ENCODE results near the gene ZBTB42. TPM values are rescaled to one million over a fixed set of nuclear protein-coding genes. Genes with fewer than 3 reads are reported as not detected.
A peak's percentile ranks its signal among the peaks of the same experiment; 100 is the strongest.

Gene ZBTB42
- total and polyA plus RNA-seq, 4 experiments from 2014 or later, result 2.0 to 12.3 (median 6.9) TPM

DNA sequence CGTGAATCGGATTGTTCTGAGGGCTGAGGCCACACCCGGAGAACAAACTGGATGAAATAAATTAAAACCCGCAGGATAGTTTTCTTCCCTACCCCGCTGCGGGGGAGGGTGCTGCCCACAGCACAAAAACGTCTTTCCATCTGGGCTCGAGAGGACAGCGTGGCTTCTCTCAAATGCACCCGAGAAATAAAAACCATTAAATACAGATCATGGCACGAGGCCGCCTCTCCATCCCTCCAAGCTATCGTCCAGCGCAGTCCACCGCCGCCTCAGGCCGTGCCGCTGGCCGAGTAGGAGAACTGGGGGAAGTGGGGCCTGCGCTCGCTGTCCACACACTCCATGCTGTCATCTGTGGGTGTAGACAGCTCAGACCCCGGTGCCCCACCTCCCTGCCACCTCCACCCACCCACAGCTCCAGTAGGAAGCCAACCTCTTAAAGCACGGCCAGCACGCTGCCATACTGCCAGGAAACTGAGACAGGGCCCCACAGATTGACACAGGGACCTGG is 30.8 kb upstream of the ZBTB42 start:
- peaks cover 13% of the 10 kb centered on the region for H3K36me3 ChIP-seq (ENCODE audit: insufficient read depth, low read length)
- peaks cover 3% of the 10 kb centered on the region for H3K4me1 ChIP-seq (ENCODE audit: insufficient read depth, low read length)
- no peak overlapping the region for H3K4me3 ChIP-seq (ENCODE audit: low read length in 2 of 2)
- no peak overlapping the region for H3K27ac ChIP-seq (ENCODE audit: low read depth, low read length)
- Mint-ChIP-seq H3K9me3 (no peaks in the 10 kb centered on the region), H3K4me1 (peaks cover 0 to 4% (median under 1%) of the 10 kb centered on the region in 4 donors), H3K4me3 (no peak overlapping the region), H3K27ac (peak overlapping the region in 4 of 7 donors; percentile 22 to 48 (median 36)), H3K36me3 (peaks cover 14 to 19% of the 10 kb centered on the region in 2 donors), H3K27me3 (no peaks in the 10 kb centered on the region)
- CTCF ChIA-PET (ENCODE audit: partially characterized antibody), result interaction anchor here (2.3 to 10.5 kb wide), 2 partner anchors 57 to 101 kb away, joined by 12 to 144 read pairs; no protein-coding TSS in a partner anchor
- no peak for DNase-seq
- no peaks in the 10 kb centered on the region for H3K27me3 ChIP-seq (ENCODE audit: insufficient read depth, low read length)
- POLR2A ChIA-PET (ENCODE audit: partially characterized antibody), result interaction anchor here (0.9 to 1.8 kb wide), 4 partner anchors 15 to 56 kb away, joined by 3 to 7 read pairs (median 3); no protein-coding TSS in a partner anchor
- no peaks in the 10 kb centered on the region for H3K9me3 ChIP-seq (ENCODE audit: control insufficient read depth in 1 of 2, low read length in 2 of 2)
- intact Hi-C loops (cut with micrococcal nuclease), result no loop called here

DNA sequence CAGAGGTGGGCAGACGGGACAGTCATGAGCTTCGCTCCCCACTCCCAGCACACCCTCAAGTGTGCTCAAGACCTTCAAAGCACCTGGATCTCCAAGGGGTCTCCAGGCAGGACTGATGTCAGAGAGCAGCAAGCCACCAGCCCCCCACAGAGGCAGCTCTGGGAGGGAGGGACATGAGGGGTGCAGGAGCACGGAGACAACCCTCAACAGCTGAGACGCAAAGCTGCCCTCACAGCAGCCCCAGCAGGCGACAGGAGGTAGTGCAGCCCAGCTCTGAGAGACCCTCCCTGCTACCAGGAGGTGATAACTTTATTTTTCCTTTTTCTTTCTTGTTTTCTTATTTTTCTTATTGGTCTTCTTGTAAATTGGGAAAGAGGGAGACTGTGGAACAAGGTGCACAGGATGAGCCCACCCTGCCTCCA is 30.0 kb upstream of the ZBTB42 start:
- intact Hi-C loops (cut with micrococcal nuclease), result no loop called here
- Histone ChIP-seq H3K27me3 (ENCODE audit: insufficient read depth, low read length) (no peaks in the 10 kb centered on the region), H3K4me3 (ENCODE audit: low read length in 2 of 2) (no peak overlapping the region), H3K36me3 (ENCODE audit: insufficient read depth, low read length) (peaks cover 13% of the 10 kb centered on the region), H3K27ac (ENCODE audit: low read depth, low read length) (no peak overlapping the region), H3K9me3 (ENCODE audit: control insufficient read depth in 1 of 2, low read length in 2 of 2) (no peaks in the 10 kb centered on the region), H3K4me1 (ENCODE audit: insufficient read depth, low read length) (peaks cover 3% of the 10 kb centered on the region)
- no peaks in the 10 kb centered on the region for H3K27me3 Mint-ChIP-seq
- no peaks in the 10 kb centered on the region for H3K9me3 Mint-ChIP-seq
- POLR2A ChIA-PET (ENCODE audit: partially characterized antibody), result interaction anchor here (1.1 to 1.8 kb wide), 3 partner anchors 16 to 55 kb away, joined by 3 to 7 read pairs (median 3); no protein-coding TSS in a partner anchor
- H3K27ac Mint-ChIP-seq, result peak overlapping the region in 1 of 7 donors; percentile 60
- peaks cover 0 to 4% (median under 1%) of the 10 kb centered on the region in 4 donors for H3K4me1 Mint-ChIP-seq
- no peak overlapping the region for H3K4me3 Mint-ChIP-seq
- CTCF ChIA-PET (ENCODE audit: partially characterized antibody), result interaction anchor here (10.5 kb wide), 1 partner anchor 56 kb away, joined by 144 read pairs; no protein-coding TSS in a partner anchor
- DNase-seq, result no peak
- peaks cover 14 to 19% of the 10 kb centered on the region in 2 donors for H3K36me3 Mint-ChIP-seq

DNA sequence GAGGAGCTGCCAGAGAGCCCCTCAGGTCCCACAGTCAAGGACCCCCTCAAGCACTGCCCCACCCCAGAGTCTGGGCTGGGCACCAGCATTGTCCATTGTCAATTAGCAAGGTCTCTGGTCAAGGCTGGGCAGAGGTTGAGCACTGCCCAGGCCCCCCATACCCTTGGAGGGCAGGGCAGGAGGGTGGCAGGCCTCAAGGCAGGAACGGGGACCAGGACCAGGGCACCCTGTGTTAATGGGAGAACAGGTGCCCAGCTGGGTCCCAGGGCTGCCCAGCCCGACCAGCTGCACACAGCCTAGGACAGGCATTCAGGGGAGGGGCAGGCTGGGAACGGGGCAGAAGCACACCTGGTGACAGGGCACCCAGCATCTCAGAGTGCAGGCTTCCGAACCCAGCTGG is 29.5 kb upstream of the ZBTB42 start:
- CTCF ChIA-PET (ENCODE audit: partially characterized antibody), result interaction anchor here (10.5 kb wide), 1 partner anchor 56 kb away, joined by 144 read pairs; no protein-coding TSS in a partner anchor
- H3K4me3 Mint-ChIP-seq, result no peak overlapping the region
- Histone ChIP-seq H3K36me3 (ENCODE audit: insufficient read depth, low read length) (peaks cover 13% of the 10 kb centered on the region), H3K4me1 (ENCODE audit: insufficient read depth, low read length) (peaks cover 3% of the 10 kb centered on the region), H3K9me3 (ENCODE audit: control insufficient read depth in 1 of 2, low read length in 2 of 2) (no peaks in the 10 kb centered on the region), H3K27me3 (ENCODE audit: insufficient read depth, low read length) (no peaks in the 10 kb centered on the region), H3K4me3 (ENCODE audit: low read length in 2 of 2) (no peak overlapping the region), H3K27ac (ENCODE audit: low read depth, low read length) (no peak overlapping the region)
- no peaks in the 10 kb centered on the region for H3K27me3 Mint-ChIP-seq
- peaks cover 14 to 22% of the 10 kb centered on the region in 2 donors for H3K36me3 Mint-ChIP-seq
- DNase-seq, result no peak
- intact Hi-C loops (cut with micrococcal nuclease), result no loop called here
- H3K27ac Mint-ChIP-seq, result peak overlapping the region in 1 of 7 donors; percentile 60
- no peaks in the 10 kb centered on the region for H3K9me3 Mint-ChIP-seq
- H3K4me1 Mint-ChIP-seq, result peaks cover 0 to 4% (median under 1%) of the 10 kb centered on the region in 4 donors
- POLR2A ChIA-PET (ENCODE audit: partially characterized antibody), result interaction anchor here (1.1 to 1.8 kb wide), 3 partner anchors 17 to 55 kb away, joined by 3 to 7 read pairs (median 3); no protein-coding TSS in a partner anchor

DNA sequence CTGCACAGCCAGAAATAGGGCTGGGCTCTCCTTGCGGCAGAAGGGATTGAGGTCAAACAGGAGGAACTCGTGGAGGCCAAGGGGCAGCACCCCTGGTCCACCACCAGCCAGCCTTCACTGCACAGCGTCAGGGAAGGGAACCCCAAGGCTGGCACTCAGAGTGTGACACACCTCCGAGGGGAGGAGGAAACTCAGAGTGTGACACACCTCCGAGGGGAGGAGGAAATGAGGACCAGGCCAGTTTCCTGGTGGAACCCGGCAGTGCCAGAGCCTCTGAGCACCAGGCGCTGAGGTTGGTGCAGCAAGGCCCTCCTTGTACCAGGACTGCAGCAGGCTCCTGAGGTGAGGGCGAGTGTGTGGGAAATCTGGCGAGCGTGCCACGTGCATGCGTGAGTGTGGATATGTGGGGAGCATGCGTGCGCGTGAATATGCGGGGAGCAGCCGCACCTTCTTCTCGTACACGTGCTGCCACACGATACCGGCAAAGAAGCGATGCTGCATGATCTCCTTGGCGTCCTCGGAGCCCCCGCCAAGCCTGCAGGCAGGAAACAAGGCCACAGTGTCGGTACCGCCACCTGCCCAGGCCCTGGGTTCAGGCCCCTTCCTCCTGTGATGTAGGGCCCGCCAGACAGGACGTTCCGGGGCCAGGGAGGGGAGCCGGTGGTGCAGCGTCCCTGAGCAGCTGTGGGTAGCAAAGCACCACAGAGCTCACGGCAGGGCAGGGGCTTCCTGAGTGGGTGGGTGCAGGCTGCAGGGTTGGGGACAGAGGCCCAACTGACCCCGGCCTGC is 28.8 kb upstream of the ZBTB42 start:
- no peak for DNase-seq
- peak overlapping the region in 1 of 7 donors; percentile 12 for H3K27ac Mint-ChIP-seq
- Histone ChIP-seq H3K27ac (ENCODE audit: low read depth, low read length) (no peak overlapping the region), H3K36me3 (ENCODE audit: insufficient read depth, low read length) (peaks cover 13% of the 10 kb centered on the region), H3K9me3 (ENCODE audit: control insufficient read depth in 1 of 2, low read length in 2 of 2) (no peaks in the 10 kb centered on the region), H3K4me3 (ENCODE audit: low read length in 2 of 2) (no peak overlapping the region), H3K27me3 (ENCODE audit: insufficient read depth, low read length) (no peaks in the 10 kb centered on the region), H3K4me1 (ENCODE audit: insufficient read depth, low read length) (peaks cover 3% of the 10 kb centered on the region)
- peaks cover 14 to 27% of the 10 kb centered on the region in 2 donors for H3K36me3 Mint-ChIP-seq
- ChIA-PET CTCF (ENCODE audit: partially characterized antibody) (interaction anchor here (10.5 kb wide), 1 partner anchor 55 kb away, joined by 144 read pairs; no protein-coding TSS in a partner anchor), POLR2A (ENCODE audit: partially characterized antibody) (no interaction called here)
- no peaks in the 10 kb centered on the region for H3K9me3 Mint-ChIP-seq
- no peak overlapping the region for H3K4me3 Mint-ChIP-seq
- no peaks in the 10 kb centered on the region for H3K27me3 Mint-ChIP-seq
- intact Hi-C loops (cut with micrococcal nuclease), result no loop called here
- peaks cover 0 to 4% (median under 1%) of the 10 kb centered on the region in 4 donors for H3K4me1 Mint-ChIP-seq

DNA sequence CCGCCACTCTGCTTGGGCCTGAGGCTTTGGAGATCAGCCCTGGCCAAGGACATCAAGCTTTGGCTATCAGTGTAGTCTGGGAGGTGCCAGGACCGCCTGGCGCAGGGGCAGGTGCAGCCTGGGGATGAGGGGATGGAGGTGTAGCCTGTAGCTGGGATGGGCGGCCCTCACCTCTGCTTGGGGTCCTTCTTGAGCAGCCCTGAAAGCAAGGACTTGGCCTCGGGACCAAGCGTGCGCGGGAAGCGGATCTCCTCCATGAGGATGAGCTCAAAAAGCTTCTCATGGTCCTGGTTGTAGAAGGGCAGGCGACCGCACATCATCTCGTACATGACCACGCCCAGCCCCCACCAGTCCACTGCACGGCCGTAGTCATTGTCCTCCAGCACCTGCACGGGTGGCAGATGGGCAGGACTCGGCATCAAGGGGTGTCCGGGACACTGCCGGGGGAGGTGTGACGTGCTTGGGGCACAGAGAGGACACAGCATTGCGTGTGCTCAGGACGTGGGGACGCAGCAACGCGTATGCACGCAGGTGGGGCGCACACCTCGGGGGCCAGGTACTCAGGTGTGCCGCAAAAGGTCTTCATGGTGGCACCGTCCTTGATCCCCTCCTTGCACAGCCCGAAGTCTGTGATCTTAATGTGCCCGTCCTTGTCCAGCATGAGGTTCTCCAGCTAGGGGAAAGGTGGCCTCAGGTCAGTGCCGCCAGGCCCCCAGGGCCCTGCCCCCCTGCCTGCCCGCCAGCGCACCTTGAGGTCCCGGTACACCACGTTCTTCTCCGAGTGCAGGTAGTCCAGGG is 28.0 kb upstream of the ZBTB42 start:
- CTCF ChIA-PET (ENCODE audit: partially characterized antibody), result interaction anchor here (0.6 to 10.5 kb wide), 2 partner anchors 54 to 272 kb away, joined by 3 to 144 read pairs; no protein-coding TSS in a partner anchor
- H3K4me1 Mint-ChIP-seq, result peaks cover 0 to 4% (median under 1%) of the 10 kb centered on the region in 4 donors
- no peaks in the 10 kb centered on the region for H3K9me3 Mint-ChIP-seq
- H3K27me3 Mint-ChIP-seq, result no peaks in the 10 kb centered on the region
- intact Hi-C loops (cut with micrococcal nuclease), result no loop called here
- H3K36me3 Mint-ChIP-seq, result peaks cover 14 to 29% of the 10 kb centered on the region in 2 donors
- Histone ChIP-seq H3K27ac (ENCODE audit: low read depth, low read length) (no peak overlapping the region), H3K27me3 (ENCODE audit: insufficient read depth, low read length) (no peaks in the 10 kb centered on the region), H3K36me3 (ENCODE audit: insufficient read depth, low read length) (peaks cover 13% of the 10 kb centered on the region), H3K4me1 (ENCODE audit: insufficient read depth, low read length) (peaks cover 3% of the 10 kb centered on the region), H3K9me3 (ENCODE audit: control insufficient read depth in 1 of 2, low read length in 2 of 2) (no peaks in the 10 kb centered on the region), H3K4me3 (ENCODE audit: low read length in 2 of 2) (no peak overlapping the region)
- POLR2A ChIA-PET (ENCODE audit: partially characterized antibody), result no interaction called here
- no peak for DNase-seq
- no peak overlapping the region for H3K27ac Mint-ChIP-seq
- no peak overlapping the region for H3K4me3 Mint-ChIP-seq

DNA sequence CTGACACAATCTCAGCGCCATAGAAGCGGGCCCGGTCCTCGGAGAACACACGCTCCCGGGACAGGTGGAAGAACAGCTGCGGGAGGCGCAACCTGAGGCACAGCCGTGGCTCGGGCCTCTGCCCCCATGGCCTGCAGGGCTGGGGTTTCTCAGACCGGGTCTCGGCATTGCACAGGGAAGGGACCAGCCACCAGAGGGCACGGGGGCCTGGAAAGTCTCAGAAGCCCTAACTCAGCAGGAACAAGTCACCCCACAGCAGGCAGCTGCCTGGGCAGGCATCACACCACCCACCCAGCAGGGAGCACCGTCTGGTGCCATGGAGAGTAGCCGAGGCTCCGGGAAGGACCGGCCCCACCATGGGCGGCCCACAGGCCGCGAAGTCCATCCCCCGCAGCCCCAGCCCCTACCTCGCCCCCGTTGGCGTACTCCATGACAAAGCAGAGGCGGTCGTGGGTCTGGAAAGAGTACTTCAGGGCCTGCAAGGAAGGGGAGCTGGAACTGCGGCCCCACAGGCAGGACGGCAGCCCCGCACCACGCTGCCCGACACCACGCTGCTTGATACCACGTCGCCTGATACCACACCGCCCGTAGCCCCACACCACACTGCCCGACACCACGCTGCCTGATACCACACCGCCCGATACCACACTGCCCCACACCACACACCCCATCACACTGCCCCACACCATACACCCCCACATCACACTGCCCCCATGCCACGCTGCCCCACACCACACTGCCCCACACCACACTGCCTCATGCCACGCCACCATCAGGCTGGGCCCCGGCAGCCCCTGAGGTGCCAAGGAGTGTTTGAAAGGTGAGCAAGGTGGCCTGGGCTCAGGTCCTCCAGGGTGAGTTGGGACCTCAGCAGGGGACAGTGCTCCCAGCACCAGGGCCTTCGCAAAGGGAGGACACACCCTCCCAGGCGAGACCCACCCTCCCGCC is 27.1 kb upstream of the ZBTB42 start:
- peaks cover 13% of the 10 kb centered on the region for H3K36me3 ChIP-seq (ENCODE audit: insufficient read depth, low read length)
- no peak overlapping the region for H3K27ac Mint-ChIP-seq

More for the DNA sequence above, 27.1 kb upstream of the ZBTB42 start:
- ChIA-PET CTCF (ENCODE audit: partially characterized antibody) (no interaction called here), POLR2A (ENCODE audit: partially characterized antibody) (no interaction called here)
- H3K9me3 ChIP-seq (ENCODE audit: control insufficient read depth in 1 of 2, low read length in 2 of 2), result no peaks in the 10 kb centered on the region
- Mint-ChIP-seq H3K4me3 (no peak overlapping the region), H3K36me3 (peaks cover 14 to 29% of the 10 kb centered on the region in 2 donors), H3K27me3 (no peaks in the 10 kb centered on the region), H3K9me3 (no peaks in the 10 kb centered on the region), H3K4me1 (no peaks in the 10 kb centered on the region)
- intact Hi-C loops (cut with micrococcal nuclease), result no loop called here
- no peak overlapping the region for H3K27ac ChIP-seq (ENCODE audit: low read depth, low read length)
- DNase-seq, result no peak
- H3K27me3 ChIP-seq (ENCODE audit: insufficient read depth, low read length), result no peaks in the 10 kb centered on the region
- no peak overlapping the region for H3K4me3 ChIP-seq (ENCODE audit: low read length in 2 of 2)
- H3K4me1 ChIP-seq (ENCODE audit: insufficient read depth, low read length), result no peaks in the 10 kb centered on the region
